Ecto neural progenitor cell (in vitro differentiated cells): ENCODE results near the gene OGT.
"Not testable (repeated sequence)": the region's sequence is repeated elsewhere in the genome, so short reads cannot be mapped to it uniquely, and the experiment has no call there.

Experiments
- DNase-seq: peaks from one replicate; pipeline ENCODE4 v3.0.0-alpha.2; 2018; ENCODE audit warnings: low spot score

OGT gene

GRCh38 chrX:71532753-71533425 is at the start of gene OGT:
Gene OGT (plus strand): TSS chrX:71533104. CDS start chrX:71533300, 196 bp downstream.
- DNase-seq: peak; percentile 91

- DNase-seq: no peak
Observed at GRCh38 chrX:71487814-71488213, 45.1 kb upstream of the OGT start.

DNA sequence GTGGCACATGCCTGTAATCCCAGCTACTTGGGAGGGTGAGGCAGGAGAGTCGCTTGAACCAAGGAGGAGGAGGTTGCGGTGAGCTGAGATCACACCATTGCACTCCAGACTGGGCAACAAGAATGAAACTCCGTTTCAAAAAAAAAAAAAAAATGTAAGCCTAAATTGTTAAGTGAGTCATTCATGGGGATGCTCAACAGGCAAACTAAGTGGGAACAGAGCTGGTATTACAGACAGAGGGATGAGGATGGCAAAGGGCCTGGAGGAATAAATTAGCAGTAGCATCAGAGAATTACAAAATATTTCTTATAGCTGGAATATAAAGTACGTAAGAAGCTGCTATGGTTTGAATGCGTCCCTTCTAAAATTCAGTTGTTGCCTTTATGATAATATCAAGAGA is 43.4 kb upstream of the OGT start:
- DNase-seq: no peak

DNA sequence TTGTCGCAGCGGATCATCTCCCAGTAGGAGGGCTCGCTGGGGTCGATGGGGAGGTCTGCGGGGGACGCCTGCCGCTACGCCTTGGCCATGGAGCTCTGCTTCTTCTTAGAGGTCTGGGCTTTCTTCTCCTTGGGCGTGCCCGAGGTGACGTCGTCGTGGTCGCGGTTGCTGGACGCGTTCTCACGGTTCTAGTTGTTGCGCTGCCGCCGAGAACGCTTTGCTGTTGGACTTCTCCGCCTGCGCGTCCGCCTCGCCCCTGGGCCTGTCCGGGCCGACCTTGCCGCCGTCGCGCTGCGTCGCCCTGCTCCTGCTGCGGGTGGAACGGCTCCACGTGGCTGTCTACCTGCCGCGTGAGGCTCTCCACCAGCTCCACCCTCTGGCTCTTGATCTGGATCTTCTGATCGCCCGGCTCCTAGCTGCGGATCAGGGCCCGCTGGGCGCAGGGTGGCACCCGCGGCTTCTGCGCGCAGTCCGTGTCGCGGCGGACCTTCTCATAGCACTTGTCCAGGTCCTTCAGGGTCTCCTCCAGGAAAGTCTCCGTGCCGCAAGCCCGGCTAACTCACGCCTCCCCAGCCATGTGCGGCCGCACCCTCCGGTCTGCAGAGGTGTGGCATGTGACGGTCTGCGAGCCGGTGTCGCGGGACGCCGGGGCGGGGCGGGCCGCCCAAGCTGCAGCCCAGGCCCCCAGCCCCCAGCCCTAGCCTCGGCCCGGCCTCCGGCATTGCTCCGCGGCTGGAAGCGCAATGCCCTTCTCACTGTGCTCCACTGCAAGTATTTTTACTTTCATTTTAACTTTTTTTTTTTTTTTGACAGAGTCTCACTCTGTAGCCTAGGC is 40.5 kb upstream of the OGT start:
- no peak for DNase-seq

- DNase-seq: no peak
Observed at GRCh38 chrX:71493111-71493613, 39.7 kb upstream of the OGT start.

DNA sequence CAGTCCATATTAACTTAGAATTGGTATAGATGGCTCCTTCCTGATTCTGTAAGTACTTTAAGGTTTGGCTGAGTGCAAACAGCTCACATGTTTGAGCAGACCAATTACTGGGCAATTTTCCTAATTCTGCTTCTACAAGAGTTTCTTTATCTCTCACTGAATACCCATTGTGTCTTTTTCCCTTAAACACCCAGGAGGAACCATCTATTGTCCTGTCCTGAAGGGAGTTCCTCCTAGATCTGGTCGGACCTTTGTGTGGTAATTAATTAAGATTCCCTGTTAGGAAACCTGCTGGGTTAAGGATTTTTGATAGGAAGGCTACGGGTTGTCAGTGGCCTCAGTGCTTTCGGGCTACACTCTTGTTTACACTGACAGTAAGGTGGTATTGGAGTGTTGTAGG is 36.9 kb upstream of the OGT start:
- DNase-seq: not testable (repeated sequence)

GRCh38 chrX:71496476-71496875 is 36.4 kb upstream of the OGT start:
- no peak for DNase-seq

DNA sequence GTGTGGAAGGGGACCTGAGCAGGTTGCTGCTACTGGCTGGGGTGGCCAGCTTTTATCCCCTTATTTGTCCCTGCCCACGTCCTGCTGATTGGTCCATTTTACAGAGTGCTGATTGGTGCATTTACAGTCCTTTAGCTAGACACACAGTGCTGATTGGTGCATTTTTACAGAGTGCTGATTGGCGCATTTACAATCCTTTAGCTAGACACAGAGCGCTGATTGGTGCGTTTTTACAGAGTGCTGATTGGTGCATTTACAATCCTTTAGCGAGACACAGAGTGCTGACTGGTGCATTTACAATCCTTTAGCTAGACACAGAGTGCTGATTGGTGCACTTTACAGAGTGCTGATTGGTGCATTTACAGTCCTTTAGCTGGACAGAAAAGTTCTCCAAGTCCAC is 30.8 kb upstream of the OGT start:
- DNase-seq: not testable (repeated sequence)

- DNase-seq: no peak
Observed at GRCh38 chrX:71504346-71504745, 28.6 kb upstream of the OGT start.

DNA sequence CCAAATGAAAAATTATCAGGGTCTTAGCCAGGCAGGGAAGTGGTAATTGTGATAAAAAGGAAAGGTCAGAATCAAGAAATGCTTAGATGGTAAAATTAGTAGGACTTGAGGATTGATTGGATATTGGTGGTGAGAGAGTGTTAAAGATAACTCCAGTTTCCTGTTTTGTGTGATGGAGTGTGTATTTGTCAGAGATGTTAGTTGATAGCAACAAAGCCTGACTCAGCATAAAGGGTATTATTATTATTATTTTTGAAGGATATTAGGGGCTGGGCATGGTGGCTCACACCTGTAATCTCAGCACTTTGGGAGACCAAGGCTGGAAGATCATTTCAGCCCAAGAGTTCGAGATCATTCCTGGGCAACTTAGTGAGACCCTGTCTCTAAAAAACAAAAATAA is 23.6 kb upstream of the OGT start:
- DNase-seq: no peak

GRCh38 chrX:71510161-71510560 is 22.7 kb upstream of the OGT start:
- no peak for DNase-seq

DNA sequence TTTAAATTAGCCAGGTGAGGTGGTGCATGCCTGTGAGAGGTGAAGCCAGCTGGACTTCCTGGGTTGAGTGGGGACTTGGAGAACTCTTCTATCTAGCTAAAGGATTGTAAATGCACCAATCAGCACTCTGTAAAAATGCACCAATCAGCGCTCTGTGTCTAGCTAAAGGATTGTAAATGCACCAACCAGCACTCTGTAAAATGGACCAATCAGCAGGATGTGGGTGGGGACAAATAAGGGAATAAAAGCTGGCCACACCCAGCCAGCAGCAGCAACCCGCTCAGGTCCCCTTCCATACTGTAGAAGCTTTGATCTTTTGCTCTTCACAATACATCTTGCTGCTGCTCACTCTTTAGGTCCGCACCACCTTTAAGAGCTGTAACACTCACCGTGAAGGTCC is 19.2 kb upstream of the OGT start:
- DNase-seq: not testable (repeated sequence)

DNA sequence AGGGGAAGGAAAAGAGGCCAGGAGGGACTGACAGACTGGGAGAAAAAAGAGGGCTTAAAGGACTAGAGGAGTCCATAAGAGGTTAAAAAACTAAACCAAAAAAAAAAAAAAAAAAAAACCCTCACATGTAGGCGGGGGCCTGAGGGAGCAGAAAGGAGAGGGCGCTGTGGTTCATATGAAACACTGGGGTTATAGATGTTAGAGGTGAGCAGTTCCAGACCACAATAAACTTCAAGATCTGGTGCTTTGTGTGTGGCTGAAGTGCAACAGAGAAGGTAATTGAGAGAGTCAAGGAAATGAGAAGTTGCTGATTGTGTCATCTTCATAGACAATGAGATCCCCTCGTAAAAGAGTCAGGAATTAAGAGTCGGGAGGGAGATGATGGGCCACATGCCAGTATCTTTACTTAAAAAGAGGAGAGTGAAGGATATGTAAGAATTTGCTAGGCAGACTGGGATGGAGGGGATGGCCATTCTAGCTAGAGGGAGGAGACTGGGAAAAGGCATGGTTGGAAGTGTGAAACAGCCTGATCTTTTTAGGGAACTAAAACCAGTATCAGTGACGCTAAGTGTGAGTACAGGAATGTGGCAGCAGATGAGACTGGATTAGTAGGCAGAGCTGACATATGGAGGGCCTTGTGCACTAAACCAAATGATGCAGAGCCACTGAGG is 18.4 kb upstream of the OGT start:
- DNase-seq: no peak

GRCh38 chrX:71515038-71515396 is 17.9 kb upstream of the OGT start:
- no peak for DNase-seq

- no peak for DNase-seq
Observed at GRCh38 chrX:71525316-71525715, 7.6 kb upstream of the OGT start.

DNA sequence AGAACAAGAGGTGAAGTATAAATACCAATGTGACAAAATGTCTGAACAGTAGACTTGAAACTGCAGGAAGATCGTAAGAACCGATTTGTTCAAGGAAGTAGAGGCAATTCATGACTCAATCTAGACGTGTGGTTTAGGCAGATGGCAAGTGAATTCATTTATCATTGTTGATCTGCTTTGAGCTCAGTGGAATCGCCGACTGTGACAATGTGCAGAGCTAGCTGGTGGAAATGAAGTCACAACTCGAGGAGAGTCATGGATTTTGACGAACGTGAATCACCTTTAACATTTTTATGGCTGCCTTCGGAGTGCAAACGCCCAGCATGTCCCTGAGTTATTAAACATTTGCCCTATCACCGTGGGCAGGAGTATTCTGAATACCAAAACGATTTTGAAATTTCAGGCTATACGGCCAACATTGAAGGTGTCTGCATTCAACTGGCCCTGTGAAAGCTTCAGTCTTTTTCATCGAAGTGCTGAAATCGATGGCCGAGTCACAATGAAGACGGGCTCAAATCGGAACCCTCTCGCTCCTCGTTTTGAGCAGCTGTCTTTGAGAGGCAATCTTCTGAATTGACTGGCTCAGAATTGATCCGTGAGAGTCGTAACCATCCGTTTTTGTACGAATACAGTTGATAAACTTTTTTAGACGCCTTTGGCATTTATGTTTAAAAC is 689 bp upstream of the OGT start:
- DNase-seq: peak; percentile 43

DNA sequence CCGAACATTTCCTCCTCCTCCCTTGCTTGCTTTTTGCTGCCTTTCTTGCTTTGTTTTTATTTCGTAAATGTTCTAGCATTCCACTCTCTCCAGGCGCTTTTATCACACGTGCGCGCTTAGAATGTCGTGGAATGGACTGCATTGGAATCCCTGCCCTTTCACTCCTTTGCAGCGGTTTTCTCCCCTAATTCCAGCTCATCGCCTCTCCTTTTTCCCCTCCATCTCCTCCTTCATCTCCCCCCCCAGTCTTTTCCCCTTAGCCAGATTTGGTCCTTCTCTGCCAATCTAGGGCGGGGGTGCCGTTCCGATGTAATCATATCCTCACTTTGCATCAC is 579 bp downstream of the OGT start:
- DNase-seq: no peak

DNA sequence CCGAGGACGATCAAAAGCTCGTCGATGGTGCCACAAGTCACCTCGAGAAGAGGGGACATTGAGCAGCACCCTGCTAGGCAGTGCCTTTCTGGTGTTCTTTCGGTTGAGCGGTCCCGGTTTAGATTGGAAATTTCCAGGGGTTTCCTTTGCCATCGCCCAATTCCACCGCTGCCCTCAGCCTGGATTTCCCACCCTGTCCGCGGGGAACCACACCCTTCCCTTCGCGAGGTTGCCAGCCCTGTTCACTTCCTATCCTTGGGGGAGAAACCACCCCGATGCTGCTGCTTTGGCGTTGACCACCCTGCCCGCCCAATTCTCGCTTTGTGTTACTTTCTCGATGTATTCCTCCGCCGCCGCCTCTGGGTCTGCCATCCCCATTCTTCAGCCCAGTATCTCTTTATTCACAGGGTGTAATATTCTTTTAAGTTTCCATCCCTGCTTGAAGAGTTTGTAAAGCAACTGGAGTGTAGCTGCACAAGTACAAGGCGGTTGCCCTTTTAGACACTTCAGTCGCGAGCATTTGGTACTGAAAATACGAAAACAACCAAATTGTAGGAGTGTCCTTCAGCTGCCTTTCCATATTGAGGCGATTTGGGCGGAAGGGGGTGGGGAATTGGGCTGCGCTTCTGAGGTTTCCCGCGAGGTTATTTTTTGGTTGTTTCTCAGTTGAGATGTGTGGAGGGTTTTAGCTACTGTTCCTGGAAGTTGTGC is 1.1 kb downstream of the OGT start:
- peak; percentile 57 for DNase-seq

GRCh38 chrX:71534773-71535544 is 2.1 kb downstream of the OGT start:
- no peak for DNase-seq

- no peak for DNase-seq
Observed at GRCh38 chrX:71536285-71536684, 3.4 kb downstream of the OGT start.

DNA sequence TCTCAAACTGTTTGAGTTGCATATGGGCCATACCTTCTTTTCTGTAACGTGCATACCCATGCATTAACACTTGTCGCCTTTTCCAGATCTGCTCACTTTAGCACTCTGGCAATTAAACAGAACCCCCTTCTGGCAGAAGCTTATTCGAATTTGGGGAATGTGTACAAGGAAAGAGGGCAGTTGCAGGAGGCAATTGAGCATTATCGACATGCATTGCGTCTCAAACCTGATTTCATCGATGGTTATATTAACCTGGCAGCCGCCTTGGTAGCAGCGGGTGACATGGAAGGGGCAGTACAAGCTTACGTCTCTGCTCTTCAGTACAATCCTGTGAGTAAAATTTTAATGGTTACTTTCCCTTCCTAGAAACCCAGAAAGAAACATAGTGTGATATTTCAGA is 4.8 kb downstream of the OGT start:
- no peak for DNase-seq
